KMS-11 (cell line): ENCODE data around the gene ADISSP.

Source experiments
- H2AFZ ChIP-seq: fragments of 200-600 bp; sonication (generic); 2 replicates; pipeline ENCODE4 v1.6.1; 2016; ENCODE audit warnings: antibody characterized with exemption, mixed run types, low read depth
- H3K27ac ChIP-seq: fragments of 200-600 bp; sonication (generic); 2 replicates; pipeline ENCODE4 v1.6.1; 2016; ENCODE audit warnings: mild to moderate bottlenecking, mixed run types
- H3K27me3 ChIP-seq: fragments of 200-600 bp; sonication (generic); 2 replicates; pipeline ENCODE4 v1.6.1; 2017; ENCODE audit warnings: mild to moderate bottlenecking, low read depth, mixed run types, moderate library complexity; ENCODE audit not compliant: insufficient read depth
- H3K36me3 ChIP-seq: fragments of 200-600 bp; sonication (generic); 2 replicates; pipeline ENCODE4 v1.6.1; 2017; ENCODE audit warnings: mild to moderate bottlenecking, mixed run types; ENCODE audit not compliant: insufficient read depth
- H3K4me1 ChIP-seq: fragments of 200-600 bp; sonication (generic); 2 replicates; pipeline ENCODE4 v1.6.1; 2016; ENCODE audit warnings: mild to moderate bottlenecking, low read depth, mixed run types; ENCODE audit not compliant: poor library complexity, severe bottlenecking
- H3K4me2 ChIP-seq: fragments of 200-600 bp; sonication (generic); 2 replicates; pipeline ENCODE4 v1.7.0; 2016; ENCODE audit warnings: mild to moderate bottlenecking, mixed run types
- H3K4me3 ChIP-seq: fragments of 200-600 bp; sonication (generic); IDR thresholded peaks from 2 replicates; pipeline ENCODE4 v1.6.1; 2017; ENCODE audit warnings: low read depth, low read length, mixed read lengths; ENCODE audit not compliant: insufficient read depth
- H3K79me2 ChIP-seq: fragments of 200-600 bp; sonication (generic); 2 replicates; pipeline ENCODE4 v1.6.1; 2016; ENCODE audit warnings: low read depth, mixed run types; ENCODE audit not compliant: insufficient read depth
- H3K9ac ChIP-seq: fragments of 200-600 bp; sonication (generic); 2 replicates; pipeline ENCODE4 v1.6.1; 2016; ENCODE audit warnings: mild to moderate bottlenecking, mixed run types
- H4K20me1 ChIP-seq: fragments of 200-600 bp; sonication (generic); 2 replicates; pipeline ENCODE4 v1.6.1; 2016; ENCODE audit warnings: mild to moderate bottlenecking, mixed run types; ENCODE audit not compliant: insufficient read depth
- TF ChIP-seq, protein P1 (sequence below): fragments of 200-600 bp; sonication (generic); conservative IDR thresholded peaks from 2 replicates; pipeline ENCODE4 v1.6.1; 2017; ENCODE audit warnings: low read depth, mild to moderate bottlenecking, antibody characterized with exemption, low read length, moderate library complexity, mixed read lengths

The ADISSP gene

DNA sequence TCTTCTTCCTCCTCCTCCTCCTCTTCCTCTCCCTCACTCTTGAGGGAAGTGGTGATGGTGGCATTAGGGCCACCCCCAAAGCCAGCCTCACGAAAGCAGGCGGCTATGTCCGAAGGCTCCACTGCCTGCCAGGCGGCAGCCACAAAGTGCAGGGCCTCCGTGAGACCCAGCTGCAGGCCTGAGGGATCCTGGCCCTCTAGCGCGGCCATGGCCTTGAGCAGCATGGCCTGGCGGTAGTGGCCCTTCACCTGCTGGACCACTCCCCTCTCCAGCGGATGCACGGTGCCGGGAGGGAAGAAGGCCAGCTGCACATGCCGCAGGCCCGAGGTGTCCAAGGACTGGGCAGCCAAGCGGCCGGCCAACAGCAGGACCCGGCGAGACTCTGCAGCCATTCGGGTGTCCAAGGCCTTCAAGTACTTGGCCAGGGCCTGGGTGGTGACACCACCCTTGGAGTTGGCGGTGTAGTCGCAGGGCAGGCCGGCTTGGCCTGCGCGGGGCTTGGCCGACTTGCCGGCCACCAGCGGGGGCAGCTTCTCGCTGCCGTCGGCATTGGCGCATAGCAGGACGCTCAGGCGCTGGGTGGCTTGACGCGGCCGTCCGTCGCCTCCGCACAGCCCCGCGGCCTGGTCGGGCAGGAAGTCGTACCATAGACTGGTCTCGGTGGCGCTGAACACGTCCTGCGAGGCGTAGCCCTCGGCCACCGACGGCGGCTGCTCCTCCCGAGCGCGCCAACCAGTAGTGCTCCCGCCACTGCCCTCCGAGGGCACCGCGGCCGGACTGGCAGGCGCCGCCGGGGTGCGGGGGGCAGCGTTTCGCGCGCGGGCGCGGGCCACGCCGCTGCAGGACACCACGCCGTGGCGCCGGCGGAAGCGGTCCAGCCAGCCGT lies 17.9 kb upstream of the ADISSP start:
- H2AFZ ChIP-seq, result no peak overlapping the region
- no peaks in the 10 kb centered on the region for H4K20me1 ChIP-seq
- TF ChIP-seq, protein P1, sequence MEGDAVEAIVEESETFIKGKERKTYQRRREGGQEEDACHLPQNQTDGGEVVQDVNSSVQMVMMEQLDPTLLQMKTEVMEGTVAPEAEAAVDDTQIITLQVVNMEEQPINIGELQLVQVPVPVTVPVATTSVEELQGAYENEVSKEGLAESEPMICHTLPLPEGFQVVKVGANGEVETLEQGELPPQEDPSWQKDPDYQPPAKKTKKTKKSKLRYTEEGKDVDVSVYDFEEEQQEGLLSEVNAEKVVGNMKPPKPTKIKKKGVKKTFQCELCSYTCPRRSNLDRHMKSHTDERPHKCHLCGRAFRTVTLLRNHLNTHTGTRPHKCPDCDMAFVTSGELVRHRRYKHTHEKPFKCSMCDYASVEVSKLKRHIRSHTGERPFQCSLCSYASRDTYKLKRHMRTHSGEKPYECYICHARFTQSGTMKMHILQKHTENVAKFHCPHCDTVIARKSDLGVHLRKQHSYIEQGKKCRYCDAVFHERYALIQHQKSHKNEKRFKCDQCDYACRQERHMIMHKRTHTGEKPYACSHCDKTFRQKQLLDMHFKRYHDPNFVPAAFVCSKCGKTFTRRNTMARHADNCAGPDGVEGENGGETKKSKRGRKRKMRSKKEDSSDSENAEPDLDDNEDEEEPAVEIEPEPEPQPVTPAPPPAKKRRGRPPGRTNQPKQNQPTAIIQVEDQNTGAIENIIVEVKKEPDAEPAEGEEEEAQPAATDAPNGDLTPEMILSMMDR, result no peak
- H3K79me2 ChIP-seq, result no peaks in the 10 kb centered on the region
- no peak overlapping the region for H3K9ac ChIP-seq
- no peak overlapping the region for H3K4me3 ChIP-seq
- H3K4me1 ChIP-seq, result no peaks in the 10 kb centered on the region
- no peak overlapping the region for H3K4me2 ChIP-seq
- no peaks in the 10 kb centered on the region for H3K36me3 ChIP-seq
- H3K27me3 ChIP-seq, result no peaks in the 10 kb centered on the region
- no peak overlapping the region for H3K27ac ChIP-seq

DNA sequence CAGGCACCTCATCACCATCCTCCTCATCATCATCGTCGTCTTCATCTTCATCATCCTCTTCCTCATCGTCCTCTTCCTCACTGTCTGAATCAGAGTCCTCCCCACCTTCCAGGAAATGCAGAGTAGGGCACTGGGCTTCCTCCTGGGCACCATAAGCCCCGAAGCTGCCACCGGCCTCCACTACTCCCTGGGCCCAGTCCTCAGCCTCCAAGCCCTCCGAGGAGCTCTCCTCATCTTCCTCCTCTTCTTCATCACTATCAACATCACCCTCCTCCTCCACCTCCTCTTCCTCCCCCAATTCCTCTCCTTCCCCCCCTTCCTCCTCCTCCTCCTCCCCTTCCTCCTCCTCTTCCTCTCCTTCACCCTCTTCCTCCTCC lies 17.3 kb upstream of the ADISSP start:
- Histone ChIP-seq H2AFZ (no peak overlapping the region), H4K20me1 (no peaks in the 10 kb centered on the region), H3K79me2 (no peaks in the 10 kb centered on the region), H3K9ac (no peak overlapping the region), H3K36me3 (no peaks in the 10 kb centered on the region), H3K27me3 (no peaks in the 10 kb centered on the region), H3K27ac (no peak overlapping the region), H3K4me1 (no peaks in the 10 kb centered on the region), H3K4me3 (no peak overlapping the region), H3K4me2 (no peak overlapping the region)
- TF ChIP-seq, protein P1, result no peak

DNA sequence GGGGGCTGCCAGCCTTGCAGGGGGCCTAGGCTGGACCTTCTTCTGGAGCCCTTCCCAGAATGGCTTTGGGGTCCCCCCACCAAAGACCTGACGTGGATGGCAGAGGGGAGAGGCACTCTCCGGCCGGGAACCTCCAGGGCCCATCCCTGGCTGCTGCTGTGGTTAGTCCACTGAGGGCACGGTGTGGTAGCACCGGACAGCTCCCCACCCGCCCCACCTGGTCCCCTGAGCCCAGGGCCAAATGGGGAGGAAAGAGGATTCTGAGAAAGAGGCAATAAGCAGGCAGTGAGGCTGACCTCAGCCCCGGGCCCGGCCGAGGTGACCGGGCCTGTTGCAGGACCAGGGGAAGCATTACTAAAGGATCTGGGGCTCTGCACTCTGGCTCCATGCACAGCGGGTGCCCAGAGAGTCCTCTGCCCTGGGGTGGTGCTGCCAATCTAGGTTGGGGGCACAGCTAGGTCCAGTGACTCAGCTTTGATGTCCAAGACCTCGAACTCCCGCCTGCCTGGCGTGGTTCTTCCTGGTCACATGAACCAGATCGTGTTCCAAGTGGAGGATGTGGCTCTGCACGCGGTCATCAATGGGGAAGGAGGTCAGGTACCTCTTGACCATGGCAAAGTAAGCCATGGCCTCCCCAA lies 16.8 kb upstream of the ADISSP start:
- no peaks in the 10 kb centered on the region for H3K36me3 ChIP-seq
- no peak overlapping the region for H3K27ac ChIP-seq
- no peaks in the 10 kb centered on the region for H3K79me2 ChIP-seq
- H3K4me2 ChIP-seq, result no peak overlapping the region
- H3K27me3 ChIP-seq, result no peaks in the 10 kb centered on the region
- H3K9ac ChIP-seq, result no peak overlapping the region
- no peak overlapping the region for H2AFZ ChIP-seq
- TF ChIP-seq, protein P1, result no peak
- H3K4me1 ChIP-seq, result no peaks in the 10 kb centered on the region
- H3K4me3 ChIP-seq, result no peak overlapping the region
- H4K20me1 ChIP-seq, result no peaks in the 10 kb centered on the region

DNA sequence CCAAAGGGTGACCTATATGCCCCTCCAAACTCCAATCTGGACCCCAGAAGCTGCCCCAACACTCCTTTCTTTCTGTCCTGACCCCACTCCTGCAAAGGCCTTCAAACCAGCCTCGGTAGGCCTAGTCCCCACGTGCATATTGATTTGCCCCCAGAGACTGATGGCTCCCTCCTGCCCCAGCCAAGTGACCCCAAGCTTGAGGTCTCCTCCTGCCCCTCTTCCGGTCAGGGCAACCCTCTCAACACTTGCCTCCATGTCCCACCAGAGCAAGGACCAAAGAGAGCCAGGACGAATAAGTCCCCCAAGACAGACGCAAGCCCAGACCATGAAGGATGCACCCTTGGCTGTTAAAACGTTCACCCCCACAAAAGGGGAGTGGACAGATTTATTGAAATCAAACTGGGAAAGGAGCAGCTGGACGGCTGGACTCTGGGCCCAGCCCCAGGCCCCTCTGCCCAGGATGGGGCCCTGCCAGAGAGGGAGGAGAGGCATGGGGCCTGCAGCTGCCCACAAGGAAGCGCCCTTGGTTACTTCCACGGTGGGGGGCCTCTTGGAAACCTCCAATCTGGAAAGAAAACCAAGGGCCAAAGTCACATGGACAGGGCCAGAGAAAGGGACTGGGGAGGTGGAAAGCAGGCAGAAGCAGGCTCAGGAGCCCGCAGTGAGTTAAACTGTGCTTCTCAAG lies 16.1 kb upstream of the ADISSP start:
- Histone ChIP-seq H3K4me2 (no peak overlapping the region), H4K20me1 (no peaks in the 10 kb centered on the region), H3K27ac (no peak overlapping the region)

More for the DNA sequence above, 16.1 kb upstream of the ADISSP start:
- H3K4me3 ChIP-seq, result no peak overlapping the region
- no peak overlapping the region for H3K9ac ChIP-seq
- TF ChIP-seq, protein P1, result no peak
- no peaks in the 10 kb centered on the region for H3K79me2 ChIP-seq
- no peak overlapping the region for H2AFZ ChIP-seq
- no peaks in the 10 kb centered on the region for H3K36me3 ChIP-seq
- H3K27me3 ChIP-seq, result no peaks in the 10 kb centered on the region; the same call in 1 of the 2 replicates
- H3K4me1 ChIP-seq, result no peaks in the 10 kb centered on the region
